GM21619 (cell line): ENCODE measurements around the gene IL1B.

Source experiments
- ATAC-seq: cut with Tn5 transposase; IDR thresholded peaks from one replicate; pipeline ENCODE4 v1.9.1; 2021; ENCODE audit not compliant: unreplicated experiment

Gene IL1B

DNA sequence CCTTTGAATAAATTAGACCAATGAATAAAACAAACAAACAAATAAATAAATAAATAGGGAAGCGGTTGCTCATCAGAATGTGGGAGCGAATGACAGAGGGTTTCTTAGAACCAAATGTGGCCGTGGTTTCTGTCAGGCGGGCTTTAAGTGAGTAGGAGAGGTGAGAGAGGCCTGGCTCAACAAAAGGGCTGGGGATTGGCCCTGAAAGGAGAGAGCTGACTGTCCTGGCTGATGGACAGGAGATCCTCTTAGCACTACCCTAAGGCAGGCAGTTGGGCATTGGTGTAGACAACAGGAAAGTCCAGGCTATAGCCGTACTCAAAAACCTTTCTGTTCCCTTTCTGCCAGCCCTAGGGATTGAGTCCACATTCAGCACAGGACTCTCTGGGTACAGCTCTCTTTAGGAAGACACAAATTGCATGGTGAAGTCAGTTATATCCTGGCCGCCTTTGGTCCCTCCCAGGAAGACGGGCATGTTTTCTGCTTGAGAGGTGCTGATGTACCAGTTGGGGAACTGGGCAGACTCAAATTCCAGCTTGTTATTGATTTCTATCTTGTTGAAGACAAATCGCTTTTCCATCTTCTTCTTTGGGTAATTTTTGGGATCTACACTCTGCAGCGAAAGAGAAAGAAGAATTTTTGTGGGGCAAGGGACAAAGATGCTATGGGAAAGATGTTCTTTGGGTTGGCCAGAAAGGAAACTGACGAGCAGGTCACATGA is 6.5 kb downstream of the IL1B start:
- no peak for ATAC-seq

DNA sequence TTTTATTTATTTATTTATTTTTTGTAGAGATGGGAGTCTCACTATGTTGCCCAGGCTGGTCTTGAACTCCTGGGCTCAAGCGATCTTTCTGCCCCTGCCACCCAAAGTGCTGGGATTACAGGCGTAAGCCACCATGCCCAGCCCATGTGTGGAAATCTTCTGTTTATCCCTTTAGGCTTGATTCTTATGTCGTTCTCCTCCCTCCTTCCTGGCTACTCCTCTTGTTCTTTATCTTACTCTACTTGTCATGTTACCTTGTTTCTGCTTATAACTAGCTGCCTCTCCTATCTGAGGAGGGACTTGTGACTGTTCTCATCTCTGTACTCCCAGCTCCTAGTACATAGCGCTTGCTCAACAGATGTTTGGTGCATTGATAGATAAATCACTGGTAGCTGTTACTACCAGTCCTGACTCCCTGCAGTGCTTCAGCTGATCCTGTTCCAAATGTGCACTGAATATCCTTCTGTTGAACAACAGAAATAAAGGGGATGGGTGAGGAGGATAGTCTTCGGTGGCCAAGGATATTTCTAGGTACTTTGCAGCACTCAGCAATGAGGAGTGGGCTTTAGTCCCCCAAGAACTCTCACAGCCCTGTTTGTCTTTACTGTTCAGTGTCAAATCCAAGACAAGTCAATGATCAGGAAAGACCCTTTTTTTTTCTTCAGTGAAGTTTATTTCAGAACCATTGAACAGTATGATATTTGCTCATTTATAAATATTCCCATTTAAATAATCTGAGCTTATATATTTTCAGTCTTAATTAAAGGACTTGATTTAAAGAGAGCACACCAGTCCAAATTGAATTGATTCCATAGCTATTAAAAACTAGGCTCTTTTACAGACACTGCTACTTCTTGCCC is 7.2 kb downstream of the IL1B start:
- no peak for ATAC-seq

DNA sequence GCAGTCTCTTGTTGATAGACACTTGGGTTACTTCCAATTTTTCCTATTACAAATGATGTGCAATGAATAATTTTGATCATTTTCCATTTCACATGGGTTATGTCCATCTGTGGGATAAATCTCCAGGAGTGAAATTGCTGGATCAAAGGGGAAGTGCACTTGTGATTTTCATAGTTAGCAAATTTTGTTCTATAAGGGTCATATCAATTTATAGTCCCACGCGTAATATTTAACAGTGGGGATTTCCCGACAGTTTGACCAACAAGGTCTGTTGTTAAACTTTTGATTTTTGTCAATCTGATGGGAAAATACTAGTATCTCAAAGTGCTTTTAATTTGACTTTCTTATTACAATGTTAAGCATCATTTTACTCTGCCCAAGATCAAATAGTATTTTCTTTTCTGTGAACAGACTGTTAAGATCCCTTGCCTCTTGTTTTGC is 8.3 kb downstream of the IL1B start:
- no peak for ATAC-seq

DNA sequence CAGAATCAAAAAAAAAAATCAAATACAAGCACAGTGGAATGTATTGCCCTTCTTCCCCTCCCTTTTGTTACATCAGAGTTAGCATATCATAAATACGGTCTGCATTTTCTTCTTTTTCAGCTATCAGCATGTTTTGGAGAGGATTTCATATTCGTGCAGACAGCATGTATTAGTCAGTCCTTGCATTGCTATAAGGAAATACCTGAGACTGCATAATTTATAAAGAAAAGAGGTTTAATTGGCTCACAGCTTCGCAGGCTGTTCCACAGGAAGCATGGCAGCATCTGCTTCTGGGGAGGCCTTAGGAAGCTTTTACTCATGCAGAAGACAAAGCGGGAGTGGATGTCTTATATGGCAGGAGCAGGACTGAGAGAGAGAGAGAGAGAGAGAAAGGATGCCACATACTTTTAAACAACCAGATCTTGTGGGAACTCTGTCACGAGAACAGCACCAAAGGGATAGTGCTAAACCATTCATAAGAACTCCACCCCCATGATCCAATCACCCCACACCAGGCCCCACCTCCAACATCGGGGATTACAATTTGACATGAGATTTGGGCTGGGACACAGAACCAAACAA is 8.9 kb downstream of the IL1B start:
- no peak for ATAC-seq

DNA sequence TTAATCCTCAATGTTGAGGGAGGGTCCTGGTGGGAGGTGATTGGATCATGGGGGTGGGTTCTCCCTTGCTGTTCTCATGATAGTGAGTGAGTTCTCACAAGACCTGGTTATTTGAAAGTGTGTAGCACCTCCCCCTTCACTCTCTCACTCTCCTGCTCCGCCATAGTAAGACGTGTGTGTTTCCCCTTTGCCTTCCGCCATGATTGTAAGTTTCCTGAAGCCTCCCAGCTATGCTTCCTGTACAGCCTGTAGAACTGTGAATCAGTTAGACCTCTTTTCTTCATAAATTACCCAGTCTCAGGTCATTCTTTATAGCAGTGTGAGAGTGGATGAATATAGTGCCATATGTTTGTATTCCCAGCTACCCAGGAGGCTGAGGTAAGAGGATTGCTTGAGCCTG is 9.6 kb downstream of the IL1B start:
- no peak for ATAC-seq

DNA sequence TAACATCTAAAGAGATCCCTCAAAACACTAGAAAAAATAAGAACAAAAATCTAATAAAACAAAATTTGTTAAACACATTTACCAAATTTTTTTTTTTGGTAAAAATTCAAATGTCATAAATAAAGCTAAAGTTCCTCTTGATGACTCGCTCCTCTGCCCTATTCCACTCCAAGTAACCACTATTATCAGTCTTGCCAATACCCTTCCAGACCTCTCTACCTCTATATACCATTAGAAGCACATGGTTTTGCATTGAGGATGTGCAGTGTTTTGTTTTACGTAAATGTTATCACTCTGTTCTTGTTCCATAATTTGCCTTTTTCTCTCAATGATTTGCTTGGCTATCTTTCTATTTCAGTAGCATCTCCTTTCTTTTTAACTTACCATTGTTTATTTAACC is 10.9 kb downstream of the IL1B start:
- no peak for ATAC-seq

DNA sequence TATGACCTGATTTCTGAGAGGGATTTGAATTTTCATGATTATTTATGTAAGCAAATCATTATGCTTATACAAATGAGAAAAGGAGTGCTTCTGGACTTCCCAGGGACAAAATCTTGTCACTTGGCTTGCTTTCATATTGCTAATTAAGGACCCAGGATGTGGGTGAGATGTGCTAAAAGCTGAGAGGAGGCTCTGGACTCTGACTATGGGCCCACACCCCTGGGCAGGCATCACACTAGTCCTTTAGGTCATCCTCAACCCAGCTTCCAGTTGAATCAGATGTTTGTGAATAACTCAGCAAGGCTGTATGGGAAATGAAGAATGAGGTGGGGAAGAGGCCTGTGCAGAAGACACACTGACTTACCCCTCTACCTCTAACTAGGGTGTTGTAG is 11.9 kb downstream of the IL1B start:
- ATAC-seq, result no peak

DNA sequence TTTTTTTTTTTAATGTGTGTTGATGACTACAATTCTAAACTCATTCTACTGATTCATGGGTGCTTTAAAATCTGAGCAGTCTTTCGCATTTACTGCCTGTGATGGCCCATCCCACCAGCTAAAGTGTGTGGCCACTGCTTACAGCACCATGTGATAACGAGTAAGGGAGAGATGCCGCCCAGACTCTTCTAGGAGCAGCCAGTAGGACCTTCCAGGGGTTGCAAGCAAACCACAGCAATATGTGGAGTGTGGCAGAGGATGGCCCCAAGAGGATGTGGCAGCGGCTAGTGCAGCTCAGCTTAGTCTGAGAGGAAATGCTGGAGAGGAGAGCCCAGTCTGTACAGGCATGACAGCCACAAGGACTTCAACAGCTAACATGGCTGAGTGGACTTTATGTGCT is 14.9 kb downstream of the IL1B start:
- no peak for ATAC-seq

DNA sequence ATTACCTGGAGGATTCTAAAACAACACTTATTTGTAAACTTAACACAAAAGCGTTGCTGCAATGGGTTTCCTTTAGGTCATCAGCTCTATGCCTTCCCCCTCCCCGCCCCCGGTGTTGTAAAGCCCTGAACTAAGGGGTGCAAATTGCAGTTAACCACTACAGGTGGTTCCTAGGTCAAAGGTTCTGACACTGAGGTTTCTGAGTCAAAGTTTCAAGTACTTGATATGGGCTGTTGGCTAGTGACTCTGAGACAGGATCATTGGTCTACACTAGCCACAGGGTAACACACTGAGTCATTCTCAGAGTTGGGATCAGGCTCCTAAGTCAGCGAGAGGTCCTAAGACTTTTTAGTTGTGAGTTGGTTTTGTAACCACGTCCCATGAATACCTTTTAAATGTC is 15.4 kb downstream of the IL1B start:
- peak; percentile 70 for ATAC-seq

DNA sequence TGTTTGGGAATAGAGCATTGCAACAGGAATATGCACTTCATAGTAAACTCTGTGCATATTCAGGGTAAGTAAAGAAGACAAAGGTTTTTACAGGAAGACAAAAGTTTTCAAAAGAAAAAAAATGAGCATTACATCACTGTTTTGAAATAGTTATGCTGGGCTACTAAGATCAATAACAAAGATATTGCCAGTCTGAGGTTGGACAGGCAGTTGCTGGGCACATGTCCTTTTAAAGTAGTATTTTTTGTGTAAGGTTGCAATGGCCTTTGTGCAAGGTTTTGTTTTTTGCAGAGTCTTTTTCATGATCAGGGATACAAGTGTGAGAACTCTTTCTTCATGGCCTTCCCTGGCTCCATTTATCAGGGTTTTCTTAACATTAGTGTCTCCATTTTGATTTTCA is 16.2 kb downstream of the IL1B start:
- ATAC-seq, result no peak

DNA sequence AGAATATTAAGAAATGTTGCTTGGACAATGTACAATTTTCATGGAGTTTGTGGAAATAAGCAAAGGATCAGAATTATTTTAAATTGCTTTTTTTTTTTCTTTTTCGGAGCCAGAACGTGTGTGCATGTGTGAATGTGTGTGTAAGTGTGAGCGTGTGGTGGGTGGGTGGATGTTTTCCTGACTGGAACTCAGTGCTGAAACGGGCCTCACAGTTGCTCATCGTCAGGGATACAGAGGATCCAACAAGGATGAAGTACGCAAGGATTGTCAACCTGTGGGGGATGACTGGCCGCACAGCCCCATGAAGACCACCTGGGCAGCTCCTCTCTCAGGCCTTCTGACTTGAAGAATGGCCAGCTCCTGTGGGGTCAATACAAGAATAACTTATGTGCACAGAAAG is 17.5 kb downstream of the IL1B start:
- ATAC-seq, result no peak

DNA sequence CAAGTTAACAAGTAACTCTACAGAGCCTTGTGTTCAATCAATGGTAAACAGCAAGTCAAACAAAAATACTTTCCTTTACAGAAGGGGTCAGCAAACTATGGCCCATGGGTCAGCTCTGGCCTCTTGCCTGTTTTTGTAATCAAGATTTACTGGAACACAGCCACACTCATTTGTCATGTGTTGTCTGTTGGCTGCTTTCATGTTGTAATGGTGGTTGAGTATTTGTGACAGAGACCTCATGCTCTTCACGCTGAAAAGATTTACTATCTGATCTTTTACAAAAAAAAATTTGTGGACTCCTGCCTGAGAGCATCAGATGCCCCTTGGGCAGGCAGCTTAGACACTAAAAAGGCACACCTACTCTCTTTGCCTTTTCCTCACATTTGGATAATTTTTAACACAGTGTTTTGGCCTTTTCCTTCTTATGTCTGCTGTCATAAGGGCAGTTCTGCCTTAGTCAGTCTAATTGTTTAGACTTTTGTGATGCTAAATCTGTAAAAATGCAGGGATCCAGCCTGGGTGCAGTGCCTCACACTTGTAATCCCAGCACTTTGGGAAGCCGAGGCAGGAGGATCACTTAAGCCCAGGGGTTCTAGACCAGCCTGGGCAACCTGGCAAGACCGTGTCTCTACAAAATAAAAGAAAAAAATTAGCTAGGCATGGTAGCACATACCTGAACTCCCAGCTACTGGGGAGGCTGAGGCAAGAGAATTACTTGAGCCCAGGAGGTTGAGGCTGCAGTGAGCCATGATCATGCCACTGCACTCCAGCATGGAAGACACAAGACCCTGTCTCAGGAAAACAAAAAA is 18.3 kb downstream of the IL1B start:
- no peak for ATAC-seq

DNA sequence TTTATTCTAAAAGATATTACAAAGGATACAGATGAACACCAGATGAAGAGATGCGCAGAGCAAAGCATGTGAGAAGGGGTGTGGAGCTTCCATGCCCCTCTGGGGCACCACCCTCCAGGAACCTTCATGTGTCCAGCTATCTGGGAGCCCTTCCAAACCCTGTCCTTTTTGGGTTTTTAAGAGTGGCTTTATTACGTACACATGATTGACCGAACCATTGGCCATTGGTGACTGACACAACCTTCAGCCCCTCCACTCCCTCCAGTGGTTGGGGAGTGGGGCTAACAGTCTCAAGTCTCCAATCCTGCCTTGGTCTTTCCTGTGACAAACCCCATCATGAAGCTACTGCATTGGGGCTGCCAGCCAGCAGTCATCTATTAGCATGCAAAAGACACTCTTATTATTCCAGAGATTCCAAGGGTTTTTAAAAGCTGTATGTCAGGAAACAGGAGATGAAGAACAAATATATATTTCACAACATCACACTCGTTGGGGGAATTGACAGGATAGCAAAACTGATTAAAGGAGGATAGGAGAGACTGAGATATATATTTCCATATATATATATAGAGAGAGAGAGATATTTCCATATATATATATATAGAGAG is 19.4 kb downstream of the IL1B start:
- ATAC-seq, result no peak

DNA sequence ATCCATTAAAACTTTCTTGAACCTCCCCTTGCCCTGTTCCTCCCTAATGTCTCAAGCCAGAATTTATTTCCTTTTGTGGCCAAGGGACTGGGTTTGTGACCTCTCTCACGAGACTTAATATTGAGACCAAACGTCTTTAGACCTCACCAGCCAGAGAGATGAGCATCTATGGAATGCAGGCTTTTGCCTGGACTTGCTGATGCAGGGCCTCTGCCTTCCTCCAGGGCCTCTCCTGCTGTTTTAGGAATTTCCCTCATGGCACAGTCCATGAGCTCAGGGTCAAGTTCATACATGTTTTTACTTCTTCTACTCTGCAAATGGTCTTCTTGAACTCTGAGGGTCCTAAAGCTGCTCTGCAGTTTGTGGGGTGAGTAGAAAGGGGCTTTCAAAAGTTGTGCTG is 22.3 kb downstream of the IL1B start:
- ATAC-seq, result no peak

DNA sequence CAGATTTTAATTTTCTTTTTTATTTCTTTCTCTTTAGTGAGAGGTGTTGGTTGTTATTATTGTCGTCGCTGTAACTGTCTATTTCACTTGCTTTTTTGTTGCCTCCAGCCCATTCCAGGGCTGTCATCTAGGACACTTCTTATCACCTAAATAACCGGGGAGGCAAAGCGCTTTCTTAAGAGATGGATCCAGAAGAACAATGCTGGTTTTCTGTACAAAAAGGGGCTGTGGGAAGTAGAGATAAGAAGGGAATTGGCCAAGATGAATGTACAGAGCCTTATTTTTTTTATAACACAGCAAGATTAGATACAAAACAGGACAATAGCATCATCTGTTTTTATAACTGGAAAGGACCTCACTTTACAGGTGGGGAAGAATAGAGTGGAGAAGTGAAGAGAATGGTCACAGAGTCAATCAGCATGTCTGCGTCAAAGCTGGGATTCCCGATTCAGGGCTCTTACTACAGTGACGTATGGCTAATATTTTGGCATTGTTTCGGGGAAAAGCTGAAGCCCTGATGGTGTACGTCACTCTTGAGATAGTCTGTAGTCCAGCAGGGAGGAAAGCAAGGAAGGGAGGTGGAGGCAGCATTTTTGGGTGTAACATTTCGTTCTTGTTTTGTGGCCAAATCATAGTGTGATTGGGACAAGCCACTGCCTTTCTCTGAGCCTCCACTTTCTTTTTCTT is 23.2 kb downstream of the IL1B start:
- no peak for ATAC-seq

DNA sequence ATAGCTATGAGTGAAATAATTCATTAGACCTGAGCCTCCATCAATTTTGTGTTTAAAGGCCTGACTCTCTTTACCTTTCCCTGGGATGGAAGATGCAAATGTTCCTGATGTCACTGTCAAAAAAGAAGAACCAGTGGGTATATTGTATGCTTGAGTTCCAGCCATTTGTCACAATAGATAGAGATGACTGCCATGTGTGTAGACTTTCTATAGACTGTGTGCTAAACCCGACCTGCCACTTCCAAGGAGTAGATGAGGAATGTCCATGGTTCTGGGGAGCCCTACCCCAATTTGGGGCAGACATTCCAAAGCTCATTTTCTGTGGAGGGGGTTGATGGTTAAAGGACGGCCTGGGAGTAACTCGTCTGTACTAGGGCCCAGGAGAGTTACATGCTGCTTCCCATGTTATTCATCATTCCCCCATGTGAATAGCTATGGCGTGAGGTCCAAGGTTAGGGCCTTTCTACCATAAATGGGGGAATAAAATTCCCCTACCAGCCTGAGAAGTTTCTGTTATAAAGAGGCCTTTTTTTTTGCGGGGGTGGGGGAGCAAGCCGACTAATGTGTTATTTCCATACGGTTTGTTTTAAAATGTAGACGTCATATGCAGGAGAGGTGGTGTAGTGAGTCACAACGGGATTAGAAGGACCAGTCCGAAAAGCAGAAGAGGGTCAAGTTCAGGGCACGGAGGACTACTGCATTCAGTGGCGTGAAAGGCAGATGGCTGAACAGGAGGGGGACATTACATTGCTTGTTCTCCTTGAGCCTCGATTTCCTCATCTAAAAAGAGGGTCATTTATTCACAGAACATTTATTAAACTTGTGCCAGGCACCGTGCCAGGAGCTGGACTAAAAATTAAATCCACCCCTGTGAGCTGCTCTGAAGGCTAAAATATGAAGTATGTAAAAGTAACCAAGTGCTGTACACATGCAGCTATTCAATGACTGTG is 24.0 kb downstream of the IL1B start:
- no peak for ATAC-seq

DNA sequence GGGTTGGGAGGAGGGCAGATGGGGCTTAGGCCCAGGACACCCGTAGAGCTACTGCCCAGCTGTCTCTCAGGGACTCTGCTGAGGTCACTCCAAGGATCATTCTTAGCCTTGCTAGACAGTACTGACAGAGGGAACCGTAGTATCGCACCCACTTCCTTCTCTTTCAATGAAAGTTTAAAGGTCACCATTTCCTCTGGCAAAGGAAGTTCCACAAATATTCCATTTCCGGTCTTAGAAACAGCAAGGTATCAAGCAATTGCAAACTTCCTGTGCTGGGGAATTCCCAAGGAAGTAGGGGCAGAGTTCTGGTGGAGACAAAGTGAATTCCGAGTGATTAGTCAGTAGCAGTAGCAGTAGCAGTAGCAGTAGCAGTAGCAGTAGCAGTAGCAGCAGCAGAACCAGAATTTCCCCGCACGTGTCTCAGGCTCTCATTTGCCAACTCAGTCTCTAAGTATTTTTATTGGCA is 24.7 kb downstream of the IL1B start:
- no peak for ATAC-seq

DNA sequence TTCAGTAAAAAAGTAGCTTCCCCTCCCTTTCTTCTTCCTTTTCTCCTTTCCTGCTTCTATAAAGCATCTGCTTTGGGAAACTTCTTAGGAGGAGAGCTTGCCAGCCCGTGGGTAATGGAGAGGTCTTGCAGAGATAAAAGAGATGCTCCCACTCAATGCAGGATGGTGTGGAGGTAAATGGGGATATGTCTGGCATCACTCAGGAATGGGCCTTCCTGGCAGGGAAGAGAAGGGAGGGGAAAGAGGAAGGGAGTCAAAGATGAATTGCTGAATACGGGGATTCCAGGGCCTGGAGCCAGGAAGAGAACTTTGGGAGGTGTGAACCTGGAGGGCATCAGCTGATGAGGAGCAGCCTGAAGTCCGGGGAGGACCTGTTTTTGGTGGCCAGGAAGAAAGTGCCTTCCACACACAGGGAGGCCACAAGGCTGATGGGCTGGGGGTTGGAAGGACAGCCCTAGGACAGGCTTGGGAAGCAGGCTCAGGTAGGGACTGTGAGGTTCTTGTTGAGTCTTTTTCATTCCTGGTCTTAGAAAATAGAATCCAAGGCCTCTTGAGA is 25.2 kb downstream of the IL1B start:
- no peak for ATAC-seq

DNA sequence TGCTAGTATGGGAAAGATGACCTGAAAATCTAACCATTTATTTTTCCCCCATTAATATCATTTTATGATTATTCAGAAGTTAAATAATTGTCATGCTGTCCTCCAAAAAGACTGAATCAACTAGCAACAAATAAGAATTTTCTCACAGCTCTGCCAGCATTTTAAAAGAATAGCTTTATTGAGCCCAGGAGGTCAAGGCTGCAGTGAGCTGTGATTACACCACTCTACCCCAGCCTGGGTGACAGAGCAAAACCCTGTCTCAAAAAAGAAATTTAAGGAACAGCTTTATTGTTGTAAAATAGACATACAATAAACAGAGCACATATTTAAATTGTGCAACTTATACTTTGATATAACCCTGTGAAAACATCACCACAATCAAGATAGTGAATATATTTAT is 27.5 kb downstream of the IL1B start:
- no peak for ATAC-seq
